Stimulated activated CD8-positive, alpha-beta memory T cell treated with anti-CD3 and anti-CD28 coated beads, Interleukin-7, amount 100 ng/mL, for 1 hour (primary cell): Measurements from ENCODE around the gene HSD17B7.

Experiments used
- DNase-seq, 2 donors: peaks; one replicate each; pipeline ENCODE4 v3.0.0-alpha.2; 2020; ENCODE audit warnings: low read depth in 2 of 2

HSD17B7 gene

DNA sequence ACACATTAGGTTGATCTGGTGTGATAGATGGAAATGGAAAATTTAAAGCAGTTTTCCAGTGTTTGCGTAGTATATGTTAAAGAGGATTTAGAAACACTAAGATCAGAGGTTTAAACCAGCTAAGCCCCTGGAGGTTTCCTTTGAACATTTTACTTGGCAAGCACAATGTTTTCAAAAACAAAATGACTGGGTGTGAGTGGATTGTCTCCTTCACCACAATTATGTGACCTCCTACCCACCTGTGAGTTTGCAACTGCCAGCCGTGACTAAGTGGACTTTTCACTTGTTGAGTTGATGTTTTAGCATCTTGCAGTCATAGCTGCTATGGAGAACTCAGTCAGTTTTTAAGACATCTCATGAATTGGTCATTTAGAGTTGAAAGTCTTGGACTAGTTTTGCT lies 65.8 kb downstream of the HSD17B7 start:
- no peak for DNase-seq

GRCh38 chr1:162857850-162858249 lies 67.3 kb downstream of the HSD17B7 start:
- no peak for DNase-seq

- DNase-seq, result no peak
Observed at GRCh38 chr1:162859191-162859590, 68.7 kb downstream of the HSD17B7 start.

DNA sequence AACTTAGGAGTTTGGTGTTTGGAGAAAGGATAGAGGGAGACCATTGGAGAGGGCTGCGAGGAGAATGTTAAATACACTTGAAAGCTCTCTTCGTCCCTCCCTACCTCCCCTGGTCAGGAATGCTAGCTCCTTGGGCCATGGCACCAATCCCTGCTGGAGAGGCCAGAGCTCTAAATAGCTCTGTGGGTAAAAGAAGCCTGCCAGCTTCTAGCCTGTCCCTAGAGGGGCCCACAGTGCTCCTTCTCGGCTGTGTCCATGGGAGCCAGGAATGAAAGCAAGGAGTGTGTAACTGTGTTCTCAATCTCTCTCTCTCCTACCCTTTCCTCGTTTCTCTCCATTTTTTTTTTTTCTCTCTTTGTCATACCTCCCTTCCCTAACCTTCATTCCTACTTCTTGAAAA lies 70.6 kb downstream of the HSD17B7 start, which contains the start of gene CCDC190:
TSS of gene CCDC190 (minus strand) at position 75 of the 400 bp plus-strand sequence. CDS start 1,529 bp downstream, outside the sequence.
- no peak for DNase-seq

DNA sequence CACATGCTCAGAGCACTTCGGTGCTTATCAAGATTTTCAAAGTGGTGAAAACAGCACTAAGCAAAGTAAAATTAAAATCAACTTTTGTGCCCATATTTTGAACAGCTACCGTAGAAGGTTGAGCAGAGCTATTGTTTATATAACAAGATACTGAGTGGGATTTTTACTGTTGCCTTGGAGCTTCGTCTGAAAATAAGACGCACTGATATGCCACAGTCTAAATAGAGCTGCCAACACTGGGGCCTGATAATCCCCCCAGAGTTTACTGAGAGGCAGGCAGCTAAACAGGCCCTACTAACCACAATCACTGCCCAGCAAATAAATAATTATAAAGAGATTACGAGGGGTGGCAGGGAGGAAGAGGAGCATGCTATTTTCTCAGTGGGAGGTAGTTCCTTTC lies 71.1 kb downstream of the HSD17B7 start:
- no peak for DNase-seq
